Measurements from ENCODE around the gene EFCAB13.

EFCAB13 gene

DNA sequence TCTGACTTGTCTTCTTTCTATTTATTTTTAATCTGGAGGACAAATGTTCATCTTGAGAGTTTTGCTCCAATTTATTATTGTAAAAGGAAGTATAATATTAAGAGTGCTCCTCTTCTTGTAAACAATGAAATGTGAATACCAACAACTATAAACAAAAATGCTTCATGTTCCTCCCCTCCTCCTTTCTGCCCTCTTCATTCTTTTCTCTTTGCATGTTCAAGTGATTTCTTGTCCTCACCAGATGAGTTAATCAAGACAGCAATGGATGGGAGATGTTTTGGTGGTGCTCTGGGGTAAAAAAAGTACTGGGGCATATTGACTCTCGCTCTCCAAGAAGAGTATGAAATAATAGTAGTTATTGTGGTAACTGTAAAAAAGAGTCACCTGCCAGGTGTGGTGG lies 45.8 kb upstream of the EFCAB13 start:
- no peak for DNase-seq (ENCODE audit: low read depth, low spot score)
- TF ChIP-seq YY1 (IDR thresholded peaks at IDR 0.05; ENCODE audit: insufficient read depth, insufficient read length) (no peak), SUZ12 (IDR thresholded peaks at IDR 0.05; ENCODE audit: extremely low read depth, insufficient read depth, insufficient read length) (no peak), ZNF274 (IDR thresholded peaks at IDR 0.05; ENCODE audit: low read depth, low read length) (no peak)
- no peak overlapping the region for H3K9ac ChIP-seq (ENCODE audit: insufficient read length, low read depth)
- no peaks in the 10 kb centered on the region for H3K36me3 ChIP-seq (ENCODE audit: insufficient read depth, insufficient read length, low read length)
- no peaks in the 10 kb centered on the region for H3K27me3 ChIP-seq (ENCODE audit: insufficient read depth, insufficient read length)
- no peak overlapping the region for H3K4me3 ChIP-seq (ENCODE audit: insufficient read length, low read depth)
- H3K9me3 ChIP-seq (ENCODE audit: insufficient read depth, low read length), result no peaks in the 10 kb centered on the region
- H3K4me1 ChIP-seq (ENCODE audit: insufficient read depth, insufficient read length), result peaks cover 14% of the 10 kb centered on the region

DNA sequence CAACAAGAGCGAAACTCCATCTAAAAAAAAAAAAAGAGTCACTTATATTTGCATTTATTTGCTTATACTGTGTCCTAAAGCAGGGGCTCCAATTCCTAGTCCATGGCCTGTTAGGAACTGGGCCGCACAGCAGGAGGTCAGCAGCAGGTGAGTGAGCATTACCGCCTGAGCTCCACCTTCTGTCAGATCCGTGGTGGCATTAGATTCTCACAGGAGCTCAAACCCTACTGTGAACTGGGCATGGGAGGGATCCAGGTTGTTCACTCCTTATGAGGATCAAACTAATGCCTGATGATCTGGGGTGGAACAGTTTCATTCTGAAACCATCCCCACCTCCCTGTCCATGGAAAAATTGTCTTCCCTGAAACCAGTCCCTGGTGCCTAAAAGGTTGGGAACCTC lies 45.2 kb upstream of the EFCAB13 start:
- no peak overlapping the region for H3K9ac ChIP-seq (ENCODE audit: insufficient read length, low read depth)
- no peak overlapping the region for H3K4me3 ChIP-seq (ENCODE audit: insufficient read length, low read depth)
- H3K36me3 ChIP-seq (ENCODE audit: insufficient read depth, insufficient read length, low read length), result no peaks in the 10 kb centered on the region
- H3K4me1 ChIP-seq (ENCODE audit: insufficient read depth, insufficient read length), result peaks cover 14% of the 10 kb centered on the region
- no peak for TF ChIP-seq YY1 (IDR thresholded peaks at IDR 0.05; ENCODE audit: insufficient read depth, insufficient read length)
- no peak for TF ChIP-seq ZNF274 (IDR thresholded peaks at IDR 0.05; ENCODE audit: low read depth, low read length)
- TF ChIP-seq SUZ12 (IDR thresholded peaks at IDR 0.05; ENCODE audit: extremely low read depth, insufficient read depth, insufficient read length), result no peak
- no peaks in the 10 kb centered on the region for H3K9me3 ChIP-seq (ENCODE audit: insufficient read depth, low read length)
- DNase-seq (ENCODE audit: low read depth, low spot score), result no peak
- H3K27me3 ChIP-seq (ENCODE audit: insufficient read depth, insufficient read length), result no peaks in the 10 kb centered on the region

DNA sequence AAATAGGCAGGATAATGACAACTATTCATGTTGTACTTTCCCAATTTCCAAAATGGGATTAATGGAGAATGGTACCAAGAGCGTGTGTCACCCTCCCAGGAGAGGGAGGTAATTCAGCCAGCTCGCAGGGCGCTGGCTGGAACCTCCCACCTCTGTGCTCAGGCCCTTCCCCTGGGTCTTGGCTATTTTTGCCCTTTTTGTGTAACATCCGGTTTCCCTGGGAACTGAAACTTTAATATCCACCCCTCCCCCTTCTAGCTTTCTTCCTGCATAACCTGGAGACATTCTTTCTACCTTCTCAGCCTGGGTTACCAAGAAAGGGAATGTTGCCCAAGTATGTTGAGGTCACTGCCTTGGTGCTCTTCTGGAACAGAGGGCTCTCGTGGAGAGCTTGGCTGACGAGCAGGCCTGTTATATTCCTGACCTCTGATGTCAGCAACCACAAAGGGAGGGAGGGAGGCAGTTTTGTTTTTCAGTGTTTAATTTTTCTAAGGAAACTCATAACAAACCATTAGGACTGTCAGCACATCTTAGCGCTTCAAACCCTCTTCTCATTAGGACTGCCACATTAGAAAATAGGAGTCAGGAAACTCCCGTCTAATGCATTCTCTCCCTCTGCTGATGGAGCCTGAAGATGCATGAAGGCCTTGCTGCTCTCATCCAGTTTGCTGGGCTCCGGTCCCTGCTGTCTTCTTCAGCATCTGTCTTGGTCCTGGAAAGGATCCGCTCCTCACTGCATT lies 44.5 kb upstream of the EFCAB13 start:
- DNase-seq (ENCODE audit: low read depth, low spot score), result no peak
- no peak for TF ChIP-seq SUZ12 (IDR thresholded peaks at IDR 0.05; ENCODE audit: extremely low read depth, insufficient read depth, insufficient read length)
- TF ChIP-seq YY1 (IDR thresholded peaks at IDR 0.05; ENCODE audit: insufficient read depth, insufficient read length), result no peak
- no peak for TF ChIP-seq ZNF274 (IDR thresholded peaks at IDR 0.05; ENCODE audit: low read depth, low read length)
- Histone ChIP-seq H3K4me3 (ENCODE audit: insufficient read length, low read depth) (no peak overlapping the region), H3K9ac (ENCODE audit: insufficient read length, low read depth) (no peak overlapping the region), H3K27me3 (ENCODE audit: insufficient read depth, insufficient read length) (no peaks in the 10 kb centered on the region), H3K36me3 (ENCODE audit: insufficient read depth, insufficient read length, low read length) (no peaks in the 10 kb centered on the region), H3K4me1 (ENCODE audit: insufficient read depth, insufficient read length) (peaks cover 14% of the 10 kb centered on the region), H3K9me3 (ENCODE audit: insufficient read depth, low read length) (no peaks in the 10 kb centered on the region)

DNA sequence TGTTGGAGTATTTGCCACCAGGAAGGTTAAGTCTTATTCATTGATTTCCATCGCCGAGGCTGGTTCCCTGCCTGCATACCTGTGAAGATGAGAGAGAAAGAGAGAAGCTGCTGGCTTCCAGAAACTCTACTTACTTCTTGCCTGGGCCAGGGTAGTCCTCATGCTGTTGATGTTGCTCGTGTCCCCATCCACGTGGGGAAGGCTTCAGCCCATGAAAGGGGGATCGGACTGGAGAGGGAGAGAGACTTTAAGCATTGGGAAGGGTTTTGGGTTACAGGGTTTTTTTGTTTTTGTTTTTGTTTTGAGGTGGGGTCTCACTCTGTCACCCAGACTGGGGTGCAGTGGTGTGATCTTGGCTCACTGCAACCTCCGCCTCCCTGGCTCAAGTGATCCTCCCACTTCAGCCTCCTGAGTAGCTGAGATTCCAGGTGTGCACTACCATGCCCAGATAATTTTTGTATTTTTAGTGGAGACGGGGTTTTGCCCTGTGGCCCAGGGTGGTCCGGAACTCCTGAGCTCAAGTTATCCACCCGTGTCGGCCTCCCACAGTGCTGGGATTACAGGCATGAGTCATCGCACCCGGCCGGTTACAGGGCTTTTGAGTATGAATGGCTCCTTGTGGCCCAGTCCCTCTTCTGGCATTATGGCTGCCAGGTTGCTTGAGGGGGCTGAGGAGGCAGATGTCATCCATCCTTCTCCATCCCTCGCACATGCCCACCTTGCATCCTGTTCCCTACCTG lies 43.5 kb upstream of the EFCAB13 start:
- TF ChIP-seq YY1 (IDR thresholded peaks at IDR 0.05; ENCODE audit: insufficient read depth, insufficient read length), result no peak
- no peak for TF ChIP-seq SUZ12 (IDR thresholded peaks at IDR 0.05; ENCODE audit: extremely low read depth, insufficient read depth, insufficient read length)
- TF ChIP-seq ZNF274 (IDR thresholded peaks at IDR 0.05; ENCODE audit: low read depth, low read length), result no peak
- Histone ChIP-seq H3K9me3 (ENCODE audit: insufficient read depth, low read length) (no peaks in the 10 kb centered on the region), H3K9ac (ENCODE audit: insufficient read length, low read depth) (no peak overlapping the region), H3K36me3 (ENCODE audit: insufficient read depth, insufficient read length, low read length) (no peaks in the 10 kb centered on the region), H3K4me1 (ENCODE audit: insufficient read depth, insufficient read length) (peaks cover 14% of the 10 kb centered on the region), H3K4me3 (ENCODE audit: insufficient read length, low read depth) (no peak overlapping the region), H3K27me3 (ENCODE audit: insufficient read depth, insufficient read length) (no peaks in the 10 kb centered on the region)
- no peak for DNase-seq (ENCODE audit: low read depth, low spot score)

DNA sequence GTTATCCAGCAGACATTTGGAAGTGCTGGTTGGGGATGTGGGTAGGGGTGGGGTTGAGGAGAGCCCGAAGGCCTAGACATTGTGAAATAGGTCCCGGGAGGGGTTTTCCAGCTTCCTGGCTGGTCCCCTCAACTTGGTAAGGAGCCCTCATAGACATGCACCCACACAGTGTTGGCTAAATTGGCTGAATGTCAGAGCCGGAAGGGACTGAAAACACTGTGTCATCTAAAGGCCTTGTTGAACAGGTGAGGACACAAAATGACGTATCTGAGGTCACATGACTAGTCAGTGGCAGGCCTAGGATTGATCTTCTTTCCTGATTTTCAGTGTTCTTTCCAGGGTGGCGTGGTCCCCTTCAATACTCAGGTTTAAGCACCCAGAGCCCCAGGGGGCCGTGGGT lies 42.5 kb upstream of the EFCAB13 start:
- TF ChIP-seq SUZ12 (IDR thresholded peaks at IDR 0.05; ENCODE audit: extremely low read depth, insufficient read depth, insufficient read length) (no peak), ZNF274 (IDR thresholded peaks at IDR 0.05; ENCODE audit: low read depth, low read length) (no peak), YY1 (IDR thresholded peaks at IDR 0.05; ENCODE audit: insufficient read depth, insufficient read length) (no peak)
- no peaks in the 10 kb centered on the region for H3K36me3 ChIP-seq (ENCODE audit: insufficient read depth, insufficient read length, low read length)

DNA sequence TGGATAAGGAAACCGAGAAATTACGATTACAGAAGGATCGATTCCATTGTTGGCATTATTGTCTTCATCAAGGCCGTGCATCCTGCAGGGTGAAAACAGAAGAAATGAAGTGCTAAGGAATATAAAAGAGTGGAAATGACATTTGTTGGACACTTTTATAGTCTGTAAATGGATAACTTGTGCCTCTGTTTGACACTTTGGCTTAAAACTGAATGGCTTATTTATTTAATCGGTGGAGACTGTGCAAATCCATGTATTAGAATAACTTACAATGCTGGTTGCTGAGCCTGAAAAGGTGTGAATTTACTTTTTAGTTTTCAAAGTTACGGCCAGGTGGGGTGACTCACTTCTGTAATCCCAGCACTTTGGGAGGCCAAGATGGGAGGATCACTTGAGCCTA lies 38.8 kb upstream of the EFCAB13 start:
- no peak overlapping the region for H3K4me3 ChIP-seq (ENCODE audit: insufficient read length, low read depth)
- TF ChIP-seq SUZ12 (IDR thresholded peaks at IDR 0.05; ENCODE audit: extremely low read depth, insufficient read depth, insufficient read length) (no peak), ZNF274 (IDR thresholded peaks at IDR 0.05; ENCODE audit: low read depth, low read length) (no peak), YY1 (IDR thresholded peaks at IDR 0.05; ENCODE audit: insufficient read depth, insufficient read length) (no peak)
- no peaks in the 10 kb centered on the region for H3K4me1 ChIP-seq (ENCODE audit: insufficient read depth, insufficient read length)
- H3K9me3 ChIP-seq (ENCODE audit: insufficient read depth, low read length), result no peaks in the 10 kb centered on the region
- H3K9ac ChIP-seq (ENCODE audit: insufficient read length, low read depth), result no peak overlapping the region
- H3K36me3 ChIP-seq (ENCODE audit: insufficient read depth, insufficient read length, low read length), result no peaks in the 10 kb centered on the region
- no peak for DNase-seq (ENCODE audit: low read depth, low spot score)
- no peaks in the 10 kb centered on the region for H3K27me3 ChIP-seq (ENCODE audit: insufficient read depth, insufficient read length)

More for the DNA sequence above, 42.5 kb upstream of the EFCAB13 start:
- H3K27me3 ChIP-seq (ENCODE audit: insufficient read depth, insufficient read length), result no peaks in the 10 kb centered on the region
- no peaks in the 10 kb centered on the region for H3K9me3 ChIP-seq (ENCODE audit: insufficient read depth, low read length)
- no peak overlapping the region for H3K9ac ChIP-seq (ENCODE audit: insufficient read length, low read depth)
- H3K4me1 ChIP-seq (ENCODE audit: insufficient read depth, insufficient read length), result peaks cover 8% of the 10 kb centered on the region
- no peak for DNase-seq (ENCODE audit: low read depth, low spot score)
- H3K4me3 ChIP-seq (ENCODE audit: insufficient read length, low read depth), result no peak overlapping the region

DNA sequence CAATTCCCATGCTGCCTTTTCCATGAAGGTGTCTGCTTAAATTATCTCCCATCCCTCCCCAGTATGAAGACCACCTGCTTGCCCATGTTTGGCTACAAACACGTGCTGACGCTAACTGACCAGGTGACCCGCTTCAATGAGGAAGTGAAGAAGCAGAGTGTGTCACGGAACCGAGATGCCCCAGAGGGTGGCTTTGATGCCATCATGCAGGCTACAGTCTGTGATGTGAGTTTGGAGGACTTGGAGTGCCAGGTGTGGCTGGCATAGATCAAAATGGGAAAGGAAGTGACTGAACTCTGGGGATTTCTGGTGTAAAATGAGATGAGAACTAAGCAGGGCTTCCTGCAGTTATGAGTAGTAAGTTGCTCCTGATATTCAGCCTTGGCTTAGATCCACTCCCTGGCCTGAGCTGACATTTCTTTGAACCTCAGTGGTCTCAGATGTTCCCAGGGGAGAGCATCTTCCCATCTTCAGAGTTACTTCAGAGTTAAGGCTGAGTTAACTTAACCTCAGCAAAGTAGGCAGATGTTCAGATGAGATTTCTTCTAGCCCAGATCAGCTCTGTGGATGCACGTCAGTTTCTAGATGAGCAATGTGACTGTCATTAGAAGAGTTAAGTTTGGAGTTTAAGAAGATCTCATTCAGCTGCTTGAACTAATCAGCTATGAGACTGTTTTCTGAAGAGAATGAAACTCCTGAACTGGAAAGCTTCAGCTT lies 37.4 kb upstream of the EFCAB13 start:
- Histone ChIP-seq H3K4me3 (ENCODE audit: insufficient read length, low read depth) (no peak overlapping the region), H3K9ac (ENCODE audit: insufficient read length, low read depth) (no peak overlapping the region), H3K27me3 (ENCODE audit: insufficient read depth, insufficient read length) (no peaks in the 10 kb centered on the region), H3K9me3 (ENCODE audit: insufficient read depth, low read length) (no peaks in the 10 kb centered on the region), H3K4me1 (ENCODE audit: insufficient read depth, insufficient read length) (no peaks in the 10 kb centered on the region), H3K36me3 (ENCODE audit: insufficient read depth, insufficient read length, low read length) (no peaks in the 10 kb centered on the region)
- DNase-seq (ENCODE audit: low read depth, low spot score), result no peak
- no peak for TF ChIP-seq SUZ12 (IDR thresholded peaks at IDR 0.05; ENCODE audit: extremely low read depth, insufficient read depth, insufficient read length)
- TF ChIP-seq YY1 (IDR thresholded peaks at IDR 0.05; ENCODE audit: insufficient read depth, insufficient read length), result no peak
- no peak for TF ChIP-seq ZNF274 (IDR thresholded peaks at IDR 0.05; ENCODE audit: low read depth, low read length)
